Activated T-cell treated with anti-CD3 and anti-CD28 coated beads, Interleukin-2, amount 50 U/mL, for 24 hours (primary cell): ENCODE results near the gene FCN3.

Source experiments
- DNase-seq: peaks from one replicate; pipeline ENCODE4 v3.0.0-alpha.2; 2020
- H3K27ac Mint-ChIP-seq: 2 replicates; pipeline ENCODE4 v1.8.0; 2020; ENCODE audit warnings: mild to moderate bottlenecking, mixed read lengths
- H3K27me3 Mint-ChIP-seq: 2 replicates; pipeline ENCODE4 v1.8.0; 2020; ENCODE audit warnings: mixed read lengths
- H3K36me3 Mint-ChIP-seq: 2 replicates; pipeline ENCODE4 v1.8.0; 2020; ENCODE audit warnings: low read depth, mixed read lengths
- H3K4me1 Mint-ChIP-seq: 2 replicates; pipeline ENCODE4 v1.8.0; 2020; ENCODE audit warnings: low read depth, mixed read lengths
- H3K4me3 Mint-ChIP-seq: 2 replicates; pipeline ENCODE4 v1.8.0; 2020; ENCODE audit warnings: mild to moderate bottlenecking, moderate library complexity, mixed read lengths
- H3K9me3 Mint-ChIP-seq: 2 replicates; pipeline ENCODE4 v1.8.0; 2020; ENCODE audit warnings: mixed read lengths

FCN3 gene

GRCh38 chr1:27377760-27378495 is 3.3 kb upstream of the FCN3 start:
- no peak for DNase-seq
- no peaks in the 10 kb centered on the region for H3K9me3 Mint-ChIP-seq
- H3K4me1 Mint-ChIP-seq, result no peaks in the 10 kb centered on the region
- no peaks in the 10 kb centered on the region for H3K27me3 Mint-ChIP-seq
- H3K4me3 Mint-ChIP-seq, result no peak overlapping the region
- H3K36me3 Mint-ChIP-seq, result no peaks in the 10 kb centered on the region
- H3K27ac Mint-ChIP-seq, result no peak overlapping the region

GRCh38 chr1:27372808-27373690 is 1.6 kb downstream of the FCN3 start:
- no peaks in the 10 kb centered on the region for H3K27me3 Mint-ChIP-seq
- no peaks in the 10 kb centered on the region for H3K9me3 Mint-ChIP-seq
- H3K27ac Mint-ChIP-seq, result no peak overlapping the region
- no peaks in the 10 kb centered on the region for H3K36me3 Mint-ChIP-seq
- no peak overlapping the region for H3K4me3 Mint-ChIP-seq
- peaks cover 6% of the 10 kb centered on the region for H3K4me1 Mint-ChIP-seq
- no peak for DNase-seq

GRCh38 chr1:27372022-27372807 is 2.4 kb downstream of the FCN3 start:
- H3K9me3 Mint-ChIP-seq, result no peaks in the 10 kb centered on the region
- H3K4me3 Mint-ChIP-seq, result no peak overlapping the region
- no peak for DNase-seq
- no peak overlapping the region for H3K27ac Mint-ChIP-seq
- H3K4me1 Mint-ChIP-seq, result peaks cover 6% of the 10 kb centered on the region
- H3K36me3 Mint-ChIP-seq, result no peaks in the 10 kb centered on the region
- no peaks in the 10 kb centered on the region for H3K27me3 Mint-ChIP-seq

GRCh38 chr1:27368869-27369582 is 5.6 kb downstream of the FCN3 start:
- Mint-ChIP-seq H3K4me3 (no peak overlapping the region), H3K27ac (no peak overlapping the region), H3K36me3 (no peaks in the 10 kb centered on the region), H3K9me3 (no peaks in the 10 kb centered on the region), H3K27me3 (no peaks in the 10 kb centered on the region), H3K4me1 (peaks cover 26% of the 10 kb centered on the region)
- DNase-seq, result no peak

- H3K36me3 Mint-ChIP-seq, result no peaks in the 10 kb centered on the region
- H3K27me3 Mint-ChIP-seq, result no peaks in the 10 kb centered on the region
- DNase-seq, result no peak
- H3K4me1 Mint-ChIP-seq, result peaks cover 26% of the 10 kb centered on the region
- H3K4me3 Mint-ChIP-seq, result peak overlapping the region; percentile 64
- peak overlapping the region; percentile 55 for H3K27ac Mint-ChIP-seq
- no peaks in the 10 kb centered on the region for H3K9me3 Mint-ChIP-seq
Observed at GRCh38 chr1:27367160-27367650, 7.4 kb downstream of the FCN3 start.

GRCh38 chr1:27366411-27367159 is 8.0 kb downstream of the FCN3 start, which contains the start of gene MAP3K6:
MAP3K6 (minus strand) TSS chr1:27366961; CDS start chr1:27366597, 364 bp downstream.
- Mint-ChIP-seq H3K9me3 (no peaks in the 10 kb centered on the region), H3K4me3 (peak within 1 kb of the TSS; percentile 86), H3K27me3 (no peaks in the 10 kb centered on the region), H3K36me3 (no peaks in the 10 kb centered on the region), H3K27ac (peak within 1 kb of the TSS; percentile 90), H3K4me1 (peaks cover 26% of the 10 kb centered on the region)
- peak; percentile 70 for DNase-seq

- H3K36me3 Mint-ChIP-seq, result no peaks in the 10 kb centered on the region
- H3K4me3 Mint-ChIP-seq, result peak overlapping the region; percentile 86
- H3K27me3 Mint-ChIP-seq, result no peaks in the 10 kb centered on the region
- H3K4me1 Mint-ChIP-seq, result peaks cover 26% of the 10 kb centered on the region
- DNase-seq, result peak; percentile 85
- peak overlapping the region; percentile 90 for H3K27ac Mint-ChIP-seq
- H3K9me3 Mint-ChIP-seq, result no peaks in the 10 kb centered on the region
Observed at GRCh38 chr1:27366113-27366410, 8.6 kb downstream of the FCN3 start.

- H3K27ac Mint-ChIP-seq, result peak overlapping the region; percentile 90
- DNase-seq, result peak; percentile 88
- H3K4me1 Mint-ChIP-seq, result peaks cover 26% of the 10 kb centered on the region
- no peaks in the 10 kb centered on the region for H3K27me3 Mint-ChIP-seq
- H3K36me3 Mint-ChIP-seq, result no peaks in the 10 kb centered on the region
- H3K4me3 Mint-ChIP-seq, result peak overlapping the region; percentile 86
- H3K9me3 Mint-ChIP-seq, result no peaks in the 10 kb centered on the region
Observed at GRCh38 chr1:27365372-27366112, 9.1 kb downstream of the FCN3 start.

- DNase-seq, result no peak
- H3K36me3 Mint-ChIP-seq, result no peaks in the 10 kb centered on the region
- H3K27ac Mint-ChIP-seq, result no peak overlapping the region
- H3K4me3 Mint-ChIP-seq, result peak overlapping the region; percentile 86
- no peaks in the 10 kb centered on the region for H3K9me3 Mint-ChIP-seq
- no peaks in the 10 kb centered on the region for H3K27me3 Mint-ChIP-seq
- H3K4me1 Mint-ChIP-seq, result peaks cover 31% of the 10 kb centered on the region
Observed at GRCh38 chr1:27364696-27365371, 9.8 kb downstream of the FCN3 start.

GRCh38 chr1:27363766-27364695 is 10.6 kb downstream of the FCN3 start:
- peaks cover 34% of the 10 kb centered on the region for H3K4me1 Mint-ChIP-seq
- no peaks in the 10 kb centered on the region for H3K27me3 Mint-ChIP-seq
- DNase-seq, result no peak
- no peaks in the 10 kb centered on the region for H3K9me3 Mint-ChIP-seq
- H3K36me3 Mint-ChIP-seq, result no peaks in the 10 kb centered on the region
- H3K27ac Mint-ChIP-seq, result no peak overlapping the region
- H3K4me3 Mint-ChIP-seq, result no peak overlapping the region

GRCh38 chr1:27361553-27361952 is 13.1 kb downstream of the FCN3 start:
- Mint-ChIP-seq H3K36me3 (no peaks in the 10 kb centered on the region), H3K27ac (no peak overlapping the region), H3K9me3 (no peaks in the 10 kb centered on the region), H3K4me1 (peaks cover 44% of the 10 kb centered on the region), H3K27me3 (no peaks in the 10 kb centered on the region), H3K4me3 (no peak overlapping the region)
- no peak for DNase-seq

- Mint-ChIP-seq H3K9me3 (no peaks in the 10 kb centered on the region), H3K27ac (no peak overlapping the region), H3K4me1 (peaks cover 48% of the 10 kb centered on the region), H3K27me3 (no peaks in the 10 kb centered on the region), H3K4me3 (peak overlapping the region; percentile 35), H3K36me3 (no peaks in the 10 kb centered on the region)
- no peak for DNase-seq
Observed at GRCh38 chr1:27361044-27361402, 13.6 kb downstream of the FCN3 start.
